Measurements from ENCODE around the gene TBC1D24. TPM values are rescaled to one million over a fixed set of nuclear protein-coding genes. Genes with fewer than 3 reads are reported as not detected.

Gene TBC1D24
- 19.3 and 21.0 TPM in 2 replicates for total RNA-seq (2014; rRNA removed; shearing (Covaris generic))
- polyA plus RNA-seq (2016; fragmentation: Nextera tagmentation; extraction: Ambion mirVana): 5.4 and 6.1 TPM in 2 replicates
- long read RNA-seq: 0 reads

- peaks cover 15% of the 10 kb centered on the region for H3K4me1 Mint-ChIP-seq
- peaks cover 13% of the 10 kb centered on the region for H3K4me1 ChIP-seq (ENCODE audit: insufficient read depth)
- peaks cover 30% of the 10 kb centered on the region for H4K20me1 ChIP-seq (replicated peaks; ENCODE audit: insufficient read depth)
- no peaks in the 10 kb centered on the region for H3K9me3 Mint-ChIP-seq
- peaks cover 16% of the 10 kb centered on the region for H3F3A ChIP-seq (replicated peaks; ENCODE audit: low read depth)
- no peaks in the 10 kb centered on the region for H3K36me3 ChIP-seq (ENCODE audit: insufficient read depth)
- H3K36me3 Mint-ChIP-seq (ENCODE audit: low read depth): no peaks in the 10 kb centered on the region; the same call in 2 of the 3 replicates
- H3K27me3 Mint-ChIP-seq (ENCODE audit: insufficient read depth, low read depth, poor library complexity): peaks cover 40% of the 10 kb centered on the region
- H3K4me3 Mint-ChIP-seq: peak within 1 kb of the TSS; percentile 75
- H3K4me2 ChIP-seq: peak within 1 kb of the TSS; percentile 91
- DNase-seq (ENCODE audit: low spot score) (peak; percentile 86), ATAC-seq (peak; percentile 50)
- peaks cover 59% of the 10 kb centered on the region for H3K27me3 ChIP-seq (ENCODE audit: insufficient read depth)
- no peak within 1 kb of the TSS for H3K27ac Mint-ChIP-seq
- peaks cover 14% of the 10 kb centered on the region for H3K79me2 ChIP-seq (replicated peaks; ENCODE audit: insufficient read depth)
- no peaks in the 10 kb centered on the region for H3K9me2 ChIP-seq (ENCODE audit: insufficient read depth)
- H3K4me3 ChIP-seq: peak within 1 kb of the TSS; percentile 78
- TF ChIP-seq ZNF114 (CRISPR knock-in tag; IDR thresholded peaks at IDR 0.05) (no peak), STAT1 (IDR thresholded peaks at IDR 0.05; ENCODE audit: unreplicated experiment) (no peak), JUNB (IDR thresholded peaks at IDR 0.05; ENCODE audit: unreplicated experiment) (no peak), POLR2AphosphoS5 (IDR thresholded peaks at IDR 0.05; ENCODE audit: low read depth) (peak; percentile 55; the same call in 1 of the 2 replicates)
- H2AFZ ChIP-seq: peak within 1 kb of the TSS; percentile 59; the same call in 1 of the 2 replicates
- no peak within 1 kb of the TSS for H3K27ac ChIP-seq (ENCODE audit: low read depth)
Observed at GRCh38 chr16:2474877-2475412, at the start of gene TBC1D24. TBC1D24 (plus strand) TSS chr16:2475127; CDS start chr16:2496149, 21,022 bp downstream.

GRCh38 chr16:2425825-2426430, 49.0 kb upstream of the TBC1D24 start:
- Histone ChIP-seq H3K27me3 (ENCODE audit: insufficient read depth) (no peaks in the 10 kb centered on the region), H3K79me2 (replicated peaks; ENCODE audit: insufficient read depth) (peaks cover 14% of the 10 kb centered on the region), H3K36me3 (ENCODE audit: insufficient read depth) (peaks cover under 1% of the 10 kb centered on the region), H3K4me2 (no peak overlapping the region), H4K20me1 (replicated peaks; ENCODE audit: insufficient read depth) (peaks cover 12% of the 10 kb centered on the region), H2AFZ (no peak overlapping the region), H3F3A (replicated peaks; ENCODE audit: low read depth) (0 out of 2 replicates have a peak, but pooled peaks cover 10% of the 10 kb centered on the region), H3K9me2 (ENCODE audit: insufficient read depth) (no peaks in the 10 kb centered on the region), H3K4me1 (ENCODE audit: insufficient read depth) (peaks cover 9% of the 10 kb centered on the region; the same call in 1 of the 2 replicates), H3K27ac (ENCODE audit: low read depth) (no peak overlapping the region), H3K4me3 (no peak overlapping the region)
- no peak for ATAC-seq
- Mint-ChIP-seq H3K4me3 (no peak overlapping the region), H3K27ac (no peak overlapping the region), H3K36me3 (ENCODE audit: low read depth) (peaks cover 14% of the 10 kb centered on the region), H3K27me3 (ENCODE audit: insufficient read depth, low read depth, poor library complexity) (peaks cover 21% of the 10 kb centered on the region), H3K4me1 (peaks cover 21% of the 10 kb centered on the region), H3K9me3 (no peaks in the 10 kb centered on the region; the same call in 2 of the 3 replicates)
- DNase-seq (ENCODE audit: low spot score): no peak
- TF ChIP-seq JUNB (IDR thresholded peaks at IDR 0.05; ENCODE audit: unreplicated experiment) (no peak), STAT1 (IDR thresholded peaks at IDR 0.05; ENCODE audit: unreplicated experiment) (no peak), ZNF114 (CRISPR knock-in tag; IDR thresholded peaks at IDR 0.05) (no peak), EZH2phosphoT487 (IDR thresholded peaks at IDR 0.05; ENCODE audit: unreplicated experiment) (no peak), ETS1 (IDR thresholded peaks at IDR 0.05) (no peak), ZNF331 (CRISPR knock-in tag; IDR thresholded peaks at IDR 0.05; ENCODE audit: low read depth) (no peak), POLR2AphosphoS5 (IDR thresholded peaks at IDR 0.05; ENCODE audit: low read depth) (no peak), EZH2 (IDR thresholded peaks at IDR 0.05; ENCODE audit: low read depth, unreplicated experiment) (no peak), NANOG (IDR thresholded peaks at IDR 0.05; ENCODE audit: borderline replicate concordance) (no peak), CREB1 (CRISPR knock-in tag; IDR thresholded peaks at IDR 0.05; ENCODE audit: low read depth) (no peak), CTCF (conservative IDR thresholded peaks at IDR 0.05; ENCODE audit: low read depth in 2 of 2) (no peak)
